ENCODE results near the gene ENOX1. TPM values are rescaled to one million over a fixed set of nuclear protein-coding genes. Genes with fewer than 3 reads are reported as not detected.

The ENOX1 gene
- polyA plus RNA-seq, 3 donors = 0.04 TPM; not detected in 2

DNA sequence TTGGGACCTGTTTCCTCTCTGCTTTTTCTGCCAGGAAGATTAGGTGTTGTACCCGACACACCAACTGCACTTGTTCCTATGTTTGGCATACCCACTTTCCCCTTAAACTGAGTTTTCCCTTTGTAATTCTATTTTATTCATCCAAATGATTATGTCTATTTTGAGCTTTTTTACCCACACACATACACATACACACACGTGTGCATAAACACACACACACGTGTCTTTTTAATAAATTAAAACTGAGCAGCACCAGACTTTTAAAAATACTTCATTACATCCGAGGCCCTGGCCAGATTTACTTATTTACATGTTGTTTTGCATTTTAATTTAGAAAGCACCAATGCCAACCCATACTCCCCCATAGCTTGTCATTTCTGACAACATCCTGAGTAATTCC, 413.4 kb downstream of the ENOX1 start:
- Histone ChIP-seq H3K9ac (ENCODE audit: insufficient read depth, low read length, poor library complexity, severe bottlenecking) (no peak overlapping the region), H3K79me2 (ENCODE audit: insufficient read depth, low read length) (no peaks in the 10 kb centered on the region), H3K27me3 (ENCODE audit: control insufficient read depth in 2 of 2, insufficient read depth in 2 of 2, low read length in 2 of 2) (peaks cover 3 to 6% of the 10 kb centered on the region in 2 donors), H3K4me2 (replicated peaks; ENCODE audit: extremely low read depth, low read length, poor library complexity, severe bottlenecking) (no peak overlapping the region), H3K4me1 (ENCODE audit: control insufficient read depth in 1 of 2, insufficient read depth in 2 of 2, low read length in 2 of 2) (peaks cover 26 to 47% of the 10 kb centered on the region in 2 donors), H3K27ac (ENCODE audit: low read depth in 1 of 2, low read length in 2 of 2) (no peak overlapping the region), H3K9me3 (replicated peaks in 1 of 2; ENCODE audit: control insufficient read depth in 1 of 2, insufficient read depth in 1 of 2, low read length in 2 of 2) (no peaks in the 10 kb centered on the region), H3K36me3 (replicated peaks in 1 of 2; ENCODE audit: control insufficient read depth in 1 of 2, insufficient read depth in 2 of 2, low read length in 2 of 2) (no peaks in the 10 kb centered on the region), H4K20me1 (ENCODE audit: insufficient read depth, low read length) (no peaks in the 10 kb centered on the region), H2AFZ (ENCODE audit: insufficient read depth, low read depth, low read length, poor library complexity, severe bottlenecking) (no peak overlapping the region), H3K4me3 (replicated peaks in 1 of 3; ENCODE audit: low read depth in 2 of 3, low read length in 3 of 3) (no peak overlapping the region)
- peaks cover 14 to 48% (median 17%) of the 10 kb centered on the region in 3 donors for H3K27me3 Mint-ChIP-seq (ENCODE audit: low read depth in 3 of 3)
- no peak overlapping the region for H3K27ac Mint-ChIP-seq
- peak overlapping the region in 1 of 2 donors; percentile 7 for H3K4me3 Mint-ChIP-seq
- WGBS (ENCODE audit: insufficient coverage) = 100% methylated on average over 2 of the region's 4 CpGs
- peaks cover 0 to 6% (median 2%) of the 10 kb centered on the region in 7 donors for H3K9me3 Mint-ChIP-seq
- peaks cover 53% of the 10 kb centered on the region for H3K4me1 Mint-ChIP-seq
- no peak for DNase-seq
- TF ChIP-seq, protein P1, sequence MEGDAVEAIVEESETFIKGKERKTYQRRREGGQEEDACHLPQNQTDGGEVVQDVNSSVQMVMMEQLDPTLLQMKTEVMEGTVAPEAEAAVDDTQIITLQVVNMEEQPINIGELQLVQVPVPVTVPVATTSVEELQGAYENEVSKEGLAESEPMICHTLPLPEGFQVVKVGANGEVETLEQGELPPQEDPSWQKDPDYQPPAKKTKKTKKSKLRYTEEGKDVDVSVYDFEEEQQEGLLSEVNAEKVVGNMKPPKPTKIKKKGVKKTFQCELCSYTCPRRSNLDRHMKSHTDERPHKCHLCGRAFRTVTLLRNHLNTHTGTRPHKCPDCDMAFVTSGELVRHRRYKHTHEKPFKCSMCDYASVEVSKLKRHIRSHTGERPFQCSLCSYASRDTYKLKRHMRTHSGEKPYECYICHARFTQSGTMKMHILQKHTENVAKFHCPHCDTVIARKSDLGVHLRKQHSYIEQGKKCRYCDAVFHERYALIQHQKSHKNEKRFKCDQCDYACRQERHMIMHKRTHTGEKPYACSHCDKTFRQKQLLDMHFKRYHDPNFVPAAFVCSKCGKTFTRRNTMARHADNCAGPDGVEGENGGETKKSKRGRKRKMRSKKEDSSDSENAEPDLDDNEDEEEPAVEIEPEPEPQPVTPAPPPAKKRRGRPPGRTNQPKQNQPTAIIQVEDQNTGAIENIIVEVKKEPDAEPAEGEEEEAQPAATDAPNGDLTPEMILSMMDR (IDR thresholded peaks at IDR 0.05) = no peak
- intact Hi-C loops (cut with micrococcal nuclease) = no loop called here
- H3K36me3 Mint-ChIP-seq = peaks cover 0 to 7% of the 10 kb centered on the region in 2 donors

DNA sequence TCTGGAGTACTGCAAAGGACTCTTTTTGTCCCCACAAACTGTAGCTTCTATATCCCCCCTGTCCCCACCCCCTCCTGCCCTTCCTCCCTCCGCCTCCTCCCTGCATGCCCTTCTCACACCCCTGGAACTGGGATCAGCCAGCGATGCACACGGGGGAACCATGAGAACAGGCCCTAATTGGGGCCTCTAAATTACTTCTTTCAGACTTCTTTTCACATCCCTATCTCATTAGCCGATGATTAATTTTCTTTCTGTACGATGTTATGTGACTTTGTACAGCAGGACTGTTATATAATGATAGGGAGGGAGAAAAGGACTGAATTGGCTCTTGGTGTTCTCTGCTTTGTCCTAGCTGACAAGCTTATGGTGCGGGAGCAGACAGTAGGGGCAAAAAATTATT, 415.9 kb downstream of the ENOX1 start:
- H3K27ac Mint-ChIP-seq = peak overlapping the region in 1 of 7 donors; percentile 50
- intact Hi-C loops (cut with micrococcal nuclease) = no loop called here
- H3K4me1 Mint-ChIP-seq = peaks cover 39% of the 10 kb centered on the region
- no peak for DNase-seq
- Histone ChIP-seq H3K4me2 (replicated peaks; ENCODE audit: extremely low read depth, low read length, poor library complexity, severe bottlenecking) (no peak overlapping the region), H3K79me2 (ENCODE audit: insufficient read depth, low read length) (no peaks in the 10 kb centered on the region), H3K27me3 (ENCODE audit: control insufficient read depth in 2 of 2, insufficient read depth in 2 of 2, low read length in 2 of 2) (peaks cover 3 to 6% of the 10 kb centered on the region in 2 donors), H3K9ac (ENCODE audit: insufficient read depth, low read length, poor library complexity, severe bottlenecking) (no peak overlapping the region), H3K4me1 (ENCODE audit: control insufficient read depth in 1 of 2, insufficient read depth in 2 of 2, low read length in 2 of 2) (peaks cover 15 to 29% of the 10 kb centered on the region in 2 donors), H4K20me1 (ENCODE audit: insufficient read depth, low read length) (no peaks in the 10 kb centered on the region), H3K36me3 (replicated peaks in 1 of 2; ENCODE audit: control insufficient read depth in 1 of 2, insufficient read depth in 2 of 2, low read length in 2 of 2) (no peaks in the 10 kb centered on the region), H3K27ac (ENCODE audit: low read depth in 1 of 2, low read length in 2 of 2) (no peak overlapping the region), H3K4me3 (replicated peaks in 1 of 3; ENCODE audit: low read depth in 2 of 3, low read length in 3 of 3) (no peak overlapping the region), H3K9me3 (replicated peaks in 1 of 2; ENCODE audit: control insufficient read depth in 1 of 2, insufficient read depth in 1 of 2, low read length in 2 of 2) (no peaks in the 10 kb centered on the region), H2AFZ (ENCODE audit: insufficient read depth, low read depth, low read length, poor library complexity, severe bottlenecking) (no peak overlapping the region)
- H3K36me3 Mint-ChIP-seq = no peaks in the 10 kb centered on the region
- TF ChIP-seq, protein P1 (IDR thresholded peaks at IDR 0.05) = no peak
- peaks cover 6 to 40% (median 17%) of the 10 kb centered on the region in 3 donors for H3K27me3 Mint-ChIP-seq (ENCODE audit: low read depth in 3 of 3)
- H3K4me3 Mint-ChIP-seq = no peak overlapping the region
- peaks cover 0 to 2% (median 0%) of the 10 kb centered on the region in 7 donors for H3K9me3 Mint-ChIP-seq
- 91% methylated on average over 3 of the region's 6 CpGs for WGBS (ENCODE audit: insufficient coverage)
